HepG2 (cell line): ENCODE results near the gene PHC1. TPM values are rescaled to one million over a fixed set of nuclear protein-coding genes. Genes with fewer than 3 reads are reported as not detected.

ENCODE experiments used
- ATAC-seq: fragments of 200-7000 bp; cut with Tn5 transposase; 3 replicates; pipeline ENCODE4 v1.9.1; 2020; ENCODE audit warnings: mild to moderate bottlenecking, moderate library complexity
- BruUV-seq: library from RNA; stranded (reverse); fragments of 400-500 nt; replicated peaks from 2 replicates; lab custom pipeline; 2021; lab: Mats Ljungman, UMichigan
- CTCF ChIA-PET: fragments of 300-600 bp; formaldehyde crosslinking; extraction: SDS; loops from one replicate; lab custom pipeline; 2021; ENCODE audit warnings: low total read pairs, inconsistent platforms, low intra/inter-chr PET ratio; lab: Yijun Ruan, JAX
- POLR2A ChIA-PET: fragments of 350-600 bp; sonication (Branson Sonifier 250); formaldehyde crosslinking; loops from one replicate; lab custom pipeline; 2020; ENCODE audit warnings: antibody characterized with exemption, inconsistent platforms; lab: Yijun Ruan, JAX
- DNase-seq: peaks from one replicate; pipeline ENCODE4 v3.0.0-alpha.2; 2015; ENCODE audit warnings: low spot score
- FAIRE-seq: peaks from 3 replicates; lab custom pipeline; 2011; peaks lifted over from hg19 to GRCh38; lab: Jason Lieb, UNC
- H2AFZ ChIP-seq: one replicate; pipeline ENCODE4 v1.6.1; 2011; ENCODE audit warnings: low read length, inconsistent platforms
- H3K27ac ChIP-seq: fragments of 300-600 bp; 3 replicates; pipeline ENCODE4 v1.8.0; 2011; ENCODE audit warnings: mixed run types, mild to moderate bottlenecking, mixed read lengths, low read length, inconsistent platforms; ENCODE audit not compliant: insufficient read depth; ENCODE audit errors: extremely low read length
- H3K27me3 ChIP-seq, 2 experiments: fragments of 200-600 bp in 1 of 2; 2 replicates in 1 of 2; 3 replicates in 1 of 2; pipeline versions ENCODE4 v1.6.0 to v1.8.0; 2011; ENCODE audit warnings: low read length in 2 of 2, mild to moderate bottlenecking in 2 of 2, moderate library complexity in 2 of 2, inconsistent platforms in 1 of 2; ENCODE audit not compliant: insufficient read depth in 2 of 2, control insufficient read depth in 1 of 2
- H3K36me3 ChIP-seq, 2 experiments: fragments of 200-600 bp in 1 of 2; replicated peaks in 1 of 2; 2 replicates in 1 of 2; 3 replicates in 1 of 2; pipeline versions ENCODE4 v1.5.1 to v1.8.0; 2011; ENCODE audit warnings: low read length in 2 of 2, inconsistent platforms in 1 of 2; ENCODE audit not compliant: insufficient read depth in 2 of 2, control insufficient read depth in 1 of 2
- H3K4me1 ChIP-seq: 2 replicates; pipeline ENCODE4 v1.5.1; 2012; ENCODE audit warnings: low read length, inconsistent platforms; ENCODE audit not compliant: insufficient read depth
- H3K4me2 ChIP-seq: 2 replicates; pipeline ENCODE4 v1.6.0; 2011; ENCODE audit warnings: low read depth, low read length, inconsistent platforms
- H3K4me3 ChIP-seq, 3 experiments: fragments of 200-600 bp in 1 of 3; sonication (generic), shearing (Covaris generic) in 1 of 3; replicated peaks in 1 of 3; 2 replicates each; pipeline ENCODE4 v1.5.1; 2011 to 2016; ENCODE audit warnings: low read length in 3 of 3, inconsistent platforms in 2 of 3, low read depth in 2 of 3, mild to moderate bottlenecking in 2 of 3, control low read depth in 1 of 3, mixed read lengths in 1 of 3; ENCODE audit not compliant: insufficient read depth in 1 of 3
- H3K79me2 ChIP-seq: one replicate; pipeline ENCODE4 v1.6.1; 2011; ENCODE audit warnings: low read length, inconsistent platforms; ENCODE audit not compliant: insufficient read depth
- H3K9ac ChIP-seq: 2 replicates; pipeline ENCODE4 v1.6.0; 2011; ENCODE audit warnings: mild to moderate bottlenecking, low read depth, low read length, inconsistent platforms; ENCODE audit not compliant: insufficient read depth
- H3K9me3 ChIP-seq: 2 replicates; pipeline ENCODE4 v1.5.1; 2012; ENCODE audit warnings: mild to moderate bottlenecking, low read length
- H4K20me1 ChIP-seq: 2 replicates; pipeline ENCODE4 v1.6.0; 2011; ENCODE audit warnings: inconsistent platforms, mild to moderate bottlenecking, low read length, moderate library complexity; ENCODE audit not compliant: insufficient read depth
- NAIF1 ChIP-seq: sonication (generic); formaldehyde crosslinking; IDR thresholded peaks from 2 replicates; pipeline ENCODE4 v1.5.0; 2020; ENCODE audit warnings: mild to moderate bottlenecking, missing genetic modification reagents, borderline replicate concordance
- SMYD3 ChIP-seq: sonication (generic); formaldehyde crosslinking; IDR thresholded peaks from 2 replicates; pipeline ENCODE4 v1.8.1; 2023; ENCODE audit warnings: mild to moderate bottlenecking, missing genetic modification reagents
- SOX5 ChIP-seq: IDR thresholded peaks from 2 replicates; pipeline ENCODE4 v1.6.1; 2016; ENCODE audit warnings: borderline replicate concordance
- TEAD2 ChIP-seq: sonication (generic); formaldehyde crosslinking; IDR thresholded peaks from 2 replicates; pipeline ENCODE4 v1.9.0; 2021; ENCODE audit warnings: missing genetic modification reagents
- ZBTB39 ChIP-seq: sonication (generic); formaldehyde crosslinking; IDR thresholded peaks from 2 replicates; pipeline ENCODE4 v1.5.0; 2020; ENCODE audit warnings: missing genetic modification reagents
- ZNF598 ChIP-seq: sonication (generic); formaldehyde crosslinking; IDR thresholded peaks from 2 replicates; pipeline ENCODE4 v1.5.1; 2020; ENCODE audit warnings: mild to moderate bottlenecking, missing genetic modification reagents, borderline replicate concordance
- ZNF644 ChIP-seq: IDR thresholded peaks from 2 replicates; pipeline ENCODE4 v1.6.1; 2016; ENCODE audit warnings: low read depth
- WGBS: methylation state at CpG from one replicate; pipeline ENCODE4 v1.1.6; 2017; ENCODE audit warnings: low lambda C conversion rate; 5-methylcytosine and 5-hydroxymethylcytosine counted together
- in situ Hi-C: cut with HindIII; loops from 2 replicates; pipeline ENCODE4 v1.10.0; 2017; ENCODE audit warnings: low pct_unique_long_range_greater_than_20kb; ENCODE audit not compliant: extremely low pct_ligation_motif_present
- intact Hi-C: fragments of 100-400 bp; cut with micrococcal nuclease; formaldehyde crosslinking; loops from one replicate; pipeline ENCODE4 v1.10.0; 2022; ENCODE audit not compliant: unreplicated experiment
- polyA plus RNA-seq, 8 experiments: library from polyadenylated mRNA; depleted of rRNA in 3 of 8; stranded (reverse) in 7 of 8; unstranded in 1 of 8; fragments of >200 nt; fragmentation: Illumina TruSeq in 4 of 8; extraction: Trizol in 4 of 8; gene quantifications; 2 replicates each; pipeline versions ENCODE4 v1.2.1 to v1.2.3, GENCODE V29; 2011 to 2016; ENCODE audit warnings: low read depth in 4 of 8, missing spikeins in 1 of 8, mixed read lengths in 1 of 8; ENCODE audit not compliant: insufficient read depth in 1 of 8
- total RNA-seq, 5 experiments: library from RNA; depleted of rRNA; stranded (reverse); fragments of >200 nt; fragmentation: Illumina TruSeq; extraction: Trizol; gene quantifications; 2 replicates each; pipeline ENCODE4 v1.2.3, GENCODE V29; 2016; ENCODE audit warnings: low read depth in 1 of 5

Gene PHC1
- total and polyA plus RNA-seq, 2 of the 13 experiments (the other 11 are each of a cell fraction or from before 2014, with no cell fraction given), result 9.4 to 35.0 TPM

GRCh38 chr12:8905546-8905945 lies 8.8 kb upstream of the PHC1 start:
- Histone ChIP-seq H4K20me1 (no peaks in the 10 kb centered on the region), H3K36me3 (no peaks in the 10 kb centered on the region), H3K79me2 (no peaks in the 10 kb centered on the region), H3K4me1 (no peaks in the 10 kb centered on the region), H3K4me3 (no peak overlapping the region), H3K27me3 (peaks cover 2 to 20% of the 10 kb centered on the region in 2 experiments; a peak in 4 of 5 replicates), H2AFZ (no peak overlapping the region), H3K9me3 (no peaks in the 10 kb centered on the region), H3K9ac (no peak overlapping the region), H3K27ac (no peak overlapping the region), H3K4me2 (no peak overlapping the region)
- intact Hi-C loops (no loop called here), in situ Hi-C loops (no loop called here)
- ChIA-PET POLR2A (no interaction called here), CTCF (no interaction called here)
- WGBS, result 39% methylated on average over 10 of the region's 10 CpGs
- DNase-seq (no peak), ATAC-seq (no peak), FAIRE-seq (no peak)
- BruUV-seq, result no TSS peak
- TF ChIP-seq TEAD2 (no peak), NAIF1 (CRISPR knock-in tag) (no peak), ZNF598 (CRISPR knock-in tag) (no peak), ZNF644 (CRISPR knock-in tag) (no peak), SOX5 (no peak), SMYD3 (CRISPR knock-in tag) (no peak), ZBTB39 (no peak)
